K562 (cell line): ENCODE data around the gene MYH3. TPM values are rescaled to one million over a fixed set of nuclear protein-coding genes. Genes with fewer than 3 reads are reported as not detected.

Experiments
- ATAC-seq: fragments of 200-7000 bp; cut with Tn5 transposase; 3 replicates; pipeline ENCODE4 v1.9.1; 2020; ENCODE audit warnings: moderate library complexity
- BruUV-seq: library from RNA; stranded (reverse); fragments of 400-500 nt; replicated peaks from 2 replicates; lab custom pipeline; 2021; lab: Mats Ljungman, UMichigan
- CTCF ChIA-PET: fragments of 300-600 bp; formaldehyde crosslinking; extraction: SDS; loops from one replicate; lab custom pipeline; 2021; ENCODE audit warnings: low intra/inter-chr PET ratio; lab: Yijun Ruan, JAX
- POLR2A ChIA-PET: fragments of 300-600, 350-650 bp; sonication (Branson Sonifier 250); formaldehyde crosslinking; extraction: SDS; loops from one replicate; lab custom pipeline; 2021; ENCODE audit warnings: antibody characterized with exemption, inconsistent platforms; lab: Yijun Ruan, JAX
- DNase-seq, 4 experiments: peaks; one replicate each; pipeline versions ENCODE4 v3.0.0 to v3.0.0-alpha.2; 2011 to 2018; ENCODE audit warnings: low spot score in 3 of 4, mixed read lengths in 3 of 4; ENCODE audit errors: extremely low read depth in 1 of 4
- FAIRE-seq: peaks from 2 replicates; lab custom pipeline; 2011; peaks lifted over from hg19 to GRCh38; lab: Jason Lieb, UNC
- H2AFZ ChIP-seq: 2 replicates; pipeline ENCODE4 v1.6.0; 2011; ENCODE audit warnings: low read depth, low read length, control low read depth, inconsistent platforms
- H3K27ac ChIP-seq: fragments of 200-600 bp; 3 replicates; pipeline ENCODE4 v1.8.0; 2011; ENCODE audit warnings: low read depth, mild to moderate bottlenecking, control low read depth, inconsistent platforms, low read length, moderate library complexity, mixed read lengths; ENCODE audit errors: extremely low read depth
- H3K27me3 ChIP-seq, 2 experiments: fragments of 300-600 bp in 1 of 2; 2 replicates in 1 of 2; 3 replicates in 1 of 2; pipeline versions ENCODE4 v1.6.0 to v1.8.0; 2011; ENCODE audit warnings: inconsistent platforms in 2 of 2, low read length in 2 of 2, mild to moderate bottlenecking in 1 of 2, mixed read lengths in 1 of 2, moderate library complexity in 1 of 2; ENCODE audit not compliant: control insufficient read depth in 2 of 2, insufficient read depth in 2 of 2
- H3K36me3 ChIP-seq: fragments of 300-600 bp; 3 replicates; pipeline ENCODE4 v1.8.0; 2011; ENCODE audit warnings: mild to moderate bottlenecking, low read length, inconsistent platforms; ENCODE audit not compliant: control insufficient read depth, insufficient read depth
- H3K4me1 ChIP-seq, 2 experiments: fragments of 200-600 bp in 1 of 2; replicated peaks in 1 of 2; 2 replicates in 1 of 2; 3 replicates in 1 of 2; pipeline versions ENCODE4 v1.5.1 to v1.8.0; 2011; ENCODE audit warnings: inconsistent platforms in 2 of 2, low read length in 2 of 2, mild to moderate bottlenecking in 1 of 2, mixed read lengths in 1 of 2, moderate library complexity in 1 of 2; ENCODE audit not compliant: control insufficient read depth in 2 of 2, insufficient read depth in 2 of 2
- H3K4me2 ChIP-seq: 2 replicates; pipeline ENCODE4 v1.6.1; 2011; ENCODE audit warnings: low read length, control low read depth, inconsistent platforms, mixed read lengths; ENCODE audit not compliant: insufficient read depth
- H3K4me3 ChIP-seq: fragments of 200-600 bp; sonication (generic), shearing (Covaris generic); 2 replicates; pipeline ENCODE4 v1.5.1; 2016; ENCODE audit warnings: control low read depth, inconsistent platforms
- H3K79me2 ChIP-seq: fragments of 200-600 bp; 3 replicates; pipeline ENCODE4 v1.8.0; 2011; ENCODE audit warnings: low read length, inconsistent platforms; ENCODE audit not compliant: control insufficient read depth, insufficient read depth
- H3K9ac ChIP-seq, 2 experiments: 2 replicates each; pipeline versions ENCODE4 v1.6.0 to v1.6.1; 2011; ENCODE audit warnings: low read depth in 2 of 2, low read length in 2 of 2, control low read depth in 1 of 2, inconsistent platforms in 1 of 2, mild to moderate bottlenecking in 1 of 2, mixed read lengths in 1 of 2; ENCODE audit not compliant: insufficient read depth in 1 of 2
- H3K9me1 ChIP-seq: one replicate; pipeline ENCODE4 v1.6.0; 2011; ENCODE audit warnings: inconsistent platforms, mild to moderate bottlenecking, low read length, moderate library complexity; ENCODE audit not compliant: control insufficient read depth, insufficient read depth
- H3K9me3 ChIP-seq: replicated peaks from 2 replicates; pipeline ENCODE4 v1.5.1; 2011; ENCODE audit warnings: low read depth, low read length, inconsistent platforms; ENCODE audit not compliant: control insufficient read depth, insufficient read depth
- H4K20me1 ChIP-seq: replicated peaks from 2 replicates; pipeline ENCODE4 v1.6.1; 2011; ENCODE audit warnings: low read length, inconsistent platforms, mixed read lengths; ENCODE audit not compliant: control insufficient read depth, insufficient read depth
- C11orf30 ChIP-seq: fragments of 450-650 bp; IDR thresholded peaks from 2 replicates; pipeline ENCODE4 v1.6.1; 2016; ENCODE audit warnings: low read depth, mild to moderate bottlenecking
- CCNT2 ChIP-seq: IDR thresholded peaks from 2 replicates; pipeline ENCODE4 v1.6.1; 2011; ENCODE audit warnings: borderline replicate concordance, low read depth, mild to moderate bottlenecking, moderate library complexity, mixed read lengths, low read length; ENCODE audit not compliant: insufficient read length; ENCODE audit errors: extremely low read depth
- MAFF ChIP-seq: IDR thresholded peaks from 2 replicates; pipeline ENCODE4 v1.6.1; 2012; ENCODE audit warnings: low read length, improper control_type of control experiment
- MAFG ChIP-seq: fragments of 450-650 bp; conservative IDR thresholded peaks from 2 replicates; pipeline ENCODE4 v1.6.1; 2016; ENCODE audit warnings: missing genetic modification characterization, missing compliant biosample characterization
- MAFK ChIP-seq: IDR thresholded peaks from 2 replicates; pipeline ENCODE4 v1.6.1; 2011; ENCODE audit warnings: low read length, improper control_type of control experiment
- MEF2A ChIP-seq: IDR thresholded peaks from 2 replicates; pipeline ENCODE4 v1.6.1; 2011; ENCODE audit warnings: low read depth, mild to moderate bottlenecking, low read length, moderate library complexity; ENCODE audit not compliant: control insufficient read depth
- ZNF316 ChIP-seq: fragments of 450-650 bp; IDR thresholded peaks from 2 replicates; pipeline ENCODE4 v1.6.1; 2016
- WGBS: fragments of 100-300 bp; shearing (Covaris generic); methylation state at CpG from one replicate; pipeline ENCODE4 v1.1.6; 2016; ENCODE audit warnings: low coverage, mixed read lengths; ENCODE audit not compliant: insufficient coverage; ENCODE audit errors: missing lambda C conversion rate; 5-methylcytosine and 5-hydroxymethylcytosine counted together
- in situ Hi-C: fragments of 300-500 bp; cut with MboI; formaldehyde crosslinking; loops from 4 replicates; pipeline ENCODE4 v1.15.0; 2018; ENCODE audit warnings: inconsistent platforms, mixed read lengths
- intact Hi-C: fragments of 100-400 bp; cut with micrococcal nuclease; formaldehyde crosslinking; loops from 2 replicates; pipeline ENCODE4 v1.14.2; 2022
- polyA plus RNA-seq, 8 experiments: library from polyadenylated mRNA; depleted of rRNA in 4 of 8; stranded (reverse) in 5 of 8; unstranded in 3 of 8; fragments of >200 nt; fragmentation: Nextera tagmentation in 2 of 8; fragmentation: Illumina TruSeq in 1 of 8; extraction: Ambion mirVana in 2 of 8; extraction: Trizol in 1 of 8; gene quantifications; 2 replicates each; pipeline versions ENCODE4 v1.2.1 to v1.2.3, GENCODE V29; 2011 to 2014; ENCODE audit warnings: inconsistent platforms in 1 of 8, missing spikeins in 1 of 8
- total RNA-seq, 7 experiments: library from RNA; depleted of rRNA in 6 of 7; stranded (reverse); fragments of >200 nt in 6 of 7; fragmentation: Illumina TruSeq in 2 of 7; extraction: Trizol in 2 of 7; gene quantifications; 2 replicates each; pipeline versions ENCODE4 v1.2.1 to v1.2.3, GENCODE V29; 2011 to 2021; ENCODE audit warnings: low replicate concordance in 1 of 7
- TF ChIP-seq, protein P1 (sequence below): sonication (generic); formaldehyde crosslinking; IDR thresholded peaks from 2 replicates; pipeline ENCODE4 v1.4.0; 2020; ENCODE audit warnings: mild to moderate bottlenecking, missing genetic modification reagents
- TF ChIP-seq, protein P2 (sequence below): fragments of 250-450 bp; sonication (Bioruptor Pico); IDR thresholded peaks from 2 replicates; pipeline ENCODE4 v1.8.0; 2022; ENCODE audit warnings: moderate library complexity, mild to moderate bottlenecking, inconsistent platforms

MYH3 gene
- total and polyA plus RNA-seq, 9 of the 15 experiments (the other 6 are each of a cell fraction or from before 2014, with no cell fraction given), result 0.24 to 0.75 (median 0.40) TPM; not detected in 1

DNA sequence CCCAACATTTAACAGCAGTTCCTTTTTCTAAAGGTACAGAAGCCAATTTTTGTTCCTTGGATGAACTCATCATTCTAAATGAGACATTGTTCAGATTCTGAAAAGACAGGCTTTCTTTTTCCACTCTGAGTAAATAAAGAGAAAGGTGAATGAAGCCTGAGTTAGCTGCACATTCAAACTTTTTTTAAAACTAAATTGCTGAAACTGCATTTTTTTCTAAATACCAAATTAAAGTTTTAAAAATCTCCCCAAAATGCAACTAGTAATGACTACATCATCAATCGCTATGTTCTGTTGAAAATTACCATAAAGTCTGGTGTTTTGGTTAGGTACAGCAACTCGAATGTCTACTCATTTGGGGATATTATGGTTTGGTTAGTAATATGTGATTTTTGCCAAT is 30.4 kb upstream of the MYH3 start:
- DNase-seq, result no peak
- FAIRE-seq, result no peak
- ATAC-seq, result no peak
- H3K36me3 ChIP-seq, result peaks cover 93% of the 10 kb centered on the region
- in situ Hi-C loops (no loop called here), intact Hi-C loops (no loop called here)
- no peaks in the 10 kb centered on the region for H3K9me1 ChIP-seq
- no peaks in the 10 kb centered on the region for H3K4me1 ChIP-seq
- no peaks in the 10 kb centered on the region for H3K27me3 ChIP-seq
- BruUV-seq, result no TSS peak
- POLR2A ChIA-PET, result no interaction called here
- H2AFZ ChIP-seq, result no peak overlapping the region
- no peaks in the 10 kb centered on the region; the same call in none of the 2 replicates for H3K9me3 ChIP-seq
- H3K27ac ChIP-seq, result no peak overlapping the region
- H4K20me1 ChIP-seq, result no peaks in the 10 kb centered on the region
- peak; percentile 66; the same call in 1 of the 2 replicates for TF ChIP-seq MAFF
- TF ChIP-seq, protein P1, sequence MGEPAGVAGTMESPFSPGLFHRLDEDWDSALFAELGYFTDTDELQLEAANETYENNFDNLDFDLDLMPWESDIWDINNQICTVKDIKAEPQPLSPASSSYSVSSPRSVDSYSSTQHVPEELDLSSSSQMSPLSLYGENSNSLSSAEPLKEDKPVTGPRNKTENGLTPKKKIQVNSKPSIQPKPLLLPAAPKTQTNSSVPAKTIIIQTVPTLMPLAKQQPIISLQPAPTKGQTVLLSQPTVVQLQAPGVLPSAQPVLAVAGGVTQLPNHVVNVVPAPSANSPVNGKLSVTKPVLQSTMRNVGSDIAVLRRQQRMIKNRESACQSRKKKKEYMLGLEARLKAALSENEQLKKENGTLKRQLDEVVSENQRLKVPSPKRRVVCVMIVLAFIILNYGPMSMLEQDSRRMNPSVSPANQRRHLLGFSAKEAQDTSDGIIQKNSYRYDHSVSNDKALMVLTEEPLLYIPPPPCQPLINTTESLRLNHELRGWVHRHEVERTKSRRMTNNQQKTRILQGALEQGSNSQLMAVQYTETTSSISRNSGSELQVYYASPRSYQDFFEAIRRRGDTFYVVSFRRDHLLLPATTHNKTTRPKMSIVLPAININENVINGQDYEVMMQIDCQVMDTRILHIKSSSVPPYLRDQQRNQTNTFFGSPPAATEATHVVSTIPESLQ, result no peak
- TF ChIP-seq MAFG (tag), result peak; percentile 45; the same call in 1 of the 2 replicates
- peak; percentile 68; the same call in 1 of the 2 replicates for TF ChIP-seq C11orf30
- no peak for TF ChIP-seq CCNT2
- TF ChIP-seq MEF2A, result no peak
- TF ChIP-seq MAFK, result peak; percentile 57
- TF ChIP-seq, protein P2, sequence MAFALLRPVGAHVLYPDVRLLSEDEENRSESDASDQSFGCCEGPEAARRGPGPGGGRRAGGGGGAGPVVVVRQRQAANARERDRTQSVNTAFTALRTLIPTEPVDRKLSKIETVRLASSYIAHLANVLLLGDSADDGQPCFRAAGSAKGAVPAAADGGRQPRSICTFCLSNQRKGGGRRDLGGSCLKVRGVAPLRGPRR (CRISPR knock-in tag), result no peak
- peak; percentile 79 for TF ChIP-seq ZNF316
- CTCF ChIA-PET, result no interaction called here
- no peak overlapping the region for H3K4me3 ChIP-seq
- H3K79me2 ChIP-seq, result peaks cover 41% of the 10 kb centered on the region
- H3K9ac ChIP-seq, result no peak overlapping the region
- WGBS, result 87% methylated on average over 2 of the region's 2 CpGs
- no peak overlapping the region for H3K4me2 ChIP-seq
